GM21515 (cell line): ENCODE results near the gene HPN.
"Not testable (repeated sequence)": the region's sequence is repeated elsewhere in the genome, so short reads cannot be mapped to it uniquely, and the experiment has no call there.

Source experiments
- ATAC-seq: cut with Tn5 transposase; IDR thresholded peaks from one replicate; pipeline ENCODE4 v1.9.1; 2021; ENCODE audit not compliant: unreplicated experiment

HPN gene

GRCh38 chr19:35042056-35042730 lies 672 bp downstream of the HPN start:
- ATAC-seq = no peak

DNA sequence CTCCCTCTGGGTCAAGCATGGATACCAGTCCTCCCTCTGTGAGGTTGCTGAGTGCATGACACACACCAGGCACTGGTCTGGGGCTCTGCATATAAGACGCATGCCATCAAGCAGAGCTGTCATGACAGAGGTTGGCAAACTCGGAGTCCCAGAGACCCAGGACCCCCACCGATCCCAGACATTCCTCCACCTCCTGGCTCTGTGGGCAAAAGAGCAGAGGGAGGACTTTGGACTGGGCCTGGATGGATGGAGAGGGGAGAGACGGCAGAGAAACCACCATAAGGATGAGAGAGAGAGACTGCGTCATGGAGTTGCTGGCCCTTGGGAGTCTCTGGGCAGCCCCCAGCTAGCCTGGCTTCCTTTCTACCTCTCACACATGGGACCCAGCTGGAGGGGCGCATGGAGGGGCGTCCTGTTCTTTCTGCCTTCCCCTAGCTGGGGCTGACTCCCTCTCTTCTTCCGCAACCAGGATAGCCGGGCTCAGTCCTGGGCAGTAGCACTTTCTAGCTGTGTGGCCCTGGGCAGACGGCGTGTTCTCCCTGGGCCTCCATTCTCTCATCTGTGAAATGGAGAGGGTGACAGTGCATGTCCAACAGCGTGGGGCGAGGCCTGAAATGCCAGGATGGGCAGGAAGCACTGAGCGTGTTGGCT lies 1.6 kb downstream of the HPN start:
- no peak for ATAC-seq

- no peak for ATAC-seq
Measured at GRCh38 chr19:35043906-35044305, 2.4 kb downstream of the HPN start.

- ATAC-seq = no peak
Measured at GRCh38 chr19:35044317-35045117, 3.0 kb downstream of the HPN start.

DNA sequence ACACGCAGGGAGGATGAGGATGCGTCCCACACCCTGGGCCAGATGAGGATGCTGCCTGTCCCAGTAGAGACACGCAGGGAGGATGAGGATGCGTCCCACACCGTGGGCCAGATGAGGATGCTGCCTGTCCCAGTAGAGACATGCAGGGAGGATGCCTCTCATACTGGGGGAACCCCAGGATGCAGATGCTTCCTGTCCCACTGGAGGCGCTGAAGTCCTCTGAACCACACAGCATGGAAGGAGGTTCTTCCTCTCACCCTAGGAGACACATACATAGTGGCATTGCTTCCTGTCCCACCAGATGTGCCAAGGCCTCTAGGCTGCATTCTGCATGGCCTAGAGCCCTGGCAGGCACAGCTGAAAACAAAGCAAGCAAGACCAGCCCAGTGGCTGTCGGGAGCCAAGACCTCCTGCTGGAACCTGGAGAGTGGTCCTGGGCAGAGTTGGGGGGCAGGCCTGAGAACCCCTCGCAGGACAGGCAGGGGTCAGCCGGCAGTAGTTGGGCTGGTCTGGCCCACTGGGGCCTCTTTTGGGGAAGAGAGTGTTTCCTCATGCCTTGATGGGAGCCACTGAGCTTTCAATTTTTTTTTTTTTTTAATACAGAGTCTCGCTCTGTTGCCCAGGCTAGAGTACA lies 4.3 kb downstream of the HPN start:
- ATAC-seq = no peak

DNA sequence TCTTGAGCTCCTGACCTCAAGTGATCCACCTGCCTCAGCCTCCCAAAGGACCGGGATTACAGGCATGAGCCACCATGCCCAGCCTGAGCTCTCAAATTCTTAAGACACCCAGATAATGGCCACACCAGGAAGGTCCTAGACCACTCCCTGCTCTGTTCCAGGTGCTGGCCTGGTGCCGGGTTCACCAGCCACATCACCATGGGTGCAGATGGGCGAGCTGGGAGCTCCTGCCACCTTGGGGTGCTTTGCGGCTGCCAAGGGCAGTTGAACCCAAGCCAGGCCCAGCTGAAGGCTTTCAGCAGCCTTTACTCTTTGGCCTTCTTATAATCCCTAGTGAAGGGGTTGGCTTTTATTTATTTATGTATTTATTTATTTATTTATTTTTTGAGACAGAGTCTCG lies 4.9 kb downstream of the HPN start:
- ATAC-seq = no peak

DNA sequence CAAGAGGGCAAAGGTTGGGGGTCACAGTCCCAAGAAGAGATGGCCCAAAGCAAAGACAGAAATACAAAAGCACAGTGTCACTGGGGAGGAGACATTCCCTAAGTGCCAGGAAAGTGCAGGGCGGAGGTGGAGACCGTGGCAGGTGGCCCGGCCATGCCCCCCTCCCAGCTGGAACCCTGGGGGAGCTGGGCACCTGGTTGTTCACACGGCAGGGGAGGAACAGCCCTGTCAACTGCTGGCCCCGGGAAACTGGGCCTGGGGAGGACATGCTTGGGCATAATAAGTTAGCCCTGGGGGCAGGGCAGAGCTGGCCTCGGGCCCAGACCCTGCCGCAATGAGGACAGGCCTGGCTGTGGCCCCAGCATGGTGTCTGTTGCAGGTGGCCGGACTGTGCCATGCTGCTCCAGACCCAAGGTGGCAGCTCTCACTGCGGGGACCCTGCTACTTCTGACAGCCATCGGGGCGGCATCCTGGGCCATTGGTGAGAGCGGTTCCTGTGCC lies 7.4 kb downstream of the HPN start:
- ATAC-seq = no peak

- no peak for ATAC-seq
Measured at GRCh38 chr19:35049456-35049855, 7.9 kb downstream of the HPN start.

GRCh38 chr19:35050662-35051061 lies 9.1 kb downstream of the HPN start:
- ATAC-seq = not testable (repeated sequence)

- ATAC-seq = not testable (repeated sequence)
Measured at GRCh38 chr19:35051268-35051667, 9.7 kb downstream of the HPN start.

GRCh38 chr19:35051796-35052195 lies 10.3 kb downstream of the HPN start:
- no peak for ATAC-seq

DNA sequence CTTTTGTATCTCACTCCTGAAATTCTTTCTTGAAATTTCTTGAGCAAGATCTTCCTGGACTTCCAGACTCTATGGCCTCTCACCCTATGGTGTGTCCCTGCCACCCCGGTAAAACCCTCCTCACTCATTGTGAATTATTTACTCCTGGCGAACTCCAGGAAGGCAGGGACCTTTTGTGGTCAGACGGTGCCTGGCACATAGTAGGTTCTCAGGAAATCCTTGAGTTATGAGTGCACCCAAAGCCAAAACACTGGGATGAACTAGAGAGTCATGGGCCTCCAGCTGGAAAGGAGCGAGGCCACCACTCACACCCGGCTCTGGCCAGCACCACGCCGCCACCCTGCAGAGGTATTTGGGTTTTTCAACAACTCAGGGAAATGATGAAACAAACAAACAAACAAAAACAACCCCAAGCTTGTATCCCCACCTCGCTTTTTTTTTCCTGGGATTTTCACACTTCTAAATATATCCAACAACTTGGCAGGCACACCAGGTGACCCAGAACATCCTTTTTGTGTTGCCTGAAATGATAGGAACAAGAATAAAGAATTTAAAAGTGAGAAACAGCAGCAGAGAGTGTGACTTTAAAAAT lies 11.2 kb downstream of the HPN start:
- no peak for ATAC-seq

- no peak for ATAC-seq
Measured at GRCh38 chr19:35053667-35054293, 12.3 kb downstream of the HPN start.

DNA sequence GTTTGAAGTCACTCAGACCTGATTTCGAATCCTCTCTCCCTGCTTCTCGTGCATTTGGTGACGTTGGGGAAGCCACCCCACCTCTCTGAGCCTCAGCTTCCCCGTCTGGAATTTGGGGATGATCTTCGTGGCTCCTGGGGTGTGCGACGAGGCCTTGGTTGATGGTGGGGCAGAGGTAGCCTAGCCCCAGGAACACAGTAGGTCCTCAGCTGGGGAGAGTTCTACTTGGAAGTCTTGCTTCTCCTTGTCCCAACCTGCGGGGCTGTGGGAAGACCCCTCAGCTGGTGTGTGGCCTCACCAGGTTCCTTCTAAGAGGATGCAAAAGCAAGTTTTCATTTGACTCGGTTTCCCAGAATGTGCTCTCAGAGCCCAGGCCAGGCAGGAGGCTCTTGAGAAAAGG lies 13.1 kb downstream of the HPN start:
- no peak for ATAC-seq

- ATAC-seq = no peak
Measured at GRCh38 chr19:35055715-35056179, 14.2 kb downstream of the HPN start.

- no peak for ATAC-seq
Measured at GRCh38 chr19:35056513-35057063, 15.1 kb downstream of the HPN start.

- ATAC-seq = no peak
Measured at GRCh38 chr19:35058370-35058769, 16.8 kb downstream of the HPN start.

GRCh38 chr19:35059006-35059798 lies 17.7 kb downstream of the HPN start:
- no peak for ATAC-seq

DNA sequence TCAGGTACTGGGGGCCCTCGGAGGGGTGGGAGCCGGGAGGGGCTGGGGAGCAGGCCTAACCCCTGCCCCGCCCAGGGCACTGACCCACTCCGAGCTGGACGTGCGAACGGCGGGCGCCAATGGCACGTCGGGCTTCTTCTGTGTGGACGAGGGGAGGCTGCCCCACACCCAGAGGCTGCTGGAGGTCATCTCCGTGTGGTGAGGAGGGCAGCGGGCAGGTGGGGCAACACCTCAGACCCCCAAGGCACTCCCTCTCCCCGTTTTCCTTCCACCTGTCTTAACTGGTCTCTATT lies 18.2 kb downstream of the HPN start:
- ATAC-seq = no peak
